ENCODE results near the gene TSN.
"Not testable (repeated sequence)": the region's sequence is repeated elsewhere in the genome, so short reads cannot be mapped to it uniquely, and the experiment has no call there.

The TSN gene

GRCh38 chr2:121755237-121756111, at the start of gene TSN:
Gene TSN (plus strand): TSS chr2:121755651. CDS start chr2:121755780, 129 bp downstream.
- peak; percentile 92 for DNase-seq (ENCODE audit: low read depth)

- no peak for DNase-seq (ENCODE audit: low read depth)
Observed at GRCh38 chr2:121705958-121706357, 49.5 kb upstream of the TSN start.

GRCh38 chr2:121707344-121707919, 48.0 kb upstream of the TSN start:
- DNase-seq (ENCODE audit: low read depth) = no peak

GRCh38 chr2:121707920-121708361, 47.5 kb upstream of the TSN start:
- DNase-seq (ENCODE audit: low read depth) = no peak

- DNase-seq (ENCODE audit: low read depth) = no peak
Observed at GRCh38 chr2:121709776-121710469, 45.5 kb upstream of the TSN start.

- no peak for DNase-seq (ENCODE audit: low read depth)
Observed at GRCh38 chr2:121710470-121711170, 44.8 kb upstream of the TSN start.

GRCh38 chr2:121711481-121711880, 44.0 kb upstream of the TSN start:
- DNase-seq (ENCODE audit: low read depth) = not testable (repeated sequence)

- no peak for DNase-seq (ENCODE audit: low read depth)
Observed at GRCh38 chr2:121716126-121716525, 39.3 kb upstream of the TSN start.

GRCh38 chr2:121717529-121717928, 37.9 kb upstream of the TSN start:
- no peak for DNase-seq (ENCODE audit: low read depth)

GRCh38 chr2:121721926-121722325, 33.5 kb upstream of the TSN start:
- no peak for DNase-seq (ENCODE audit: low read depth)

- DNase-seq (ENCODE audit: low read depth) = no peak
Observed at GRCh38 chr2:121722479-121722878, 33.0 kb upstream of the TSN start.

GRCh38 chr2:121723316-121723715, 32.1 kb upstream of the TSN start:
- no peak for DNase-seq (ENCODE audit: low read depth)

GRCh38 chr2:121727332-121727731, 28.1 kb upstream of the TSN start:
- no peak for DNase-seq (ENCODE audit: low read depth)

- DNase-seq (ENCODE audit: low read depth) = no peak
Observed at GRCh38 chr2:121727950-121728349, 27.5 kb upstream of the TSN start.

GRCh38 chr2:121731366-121731765, 24.1 kb upstream of the TSN start:
- no peak for DNase-seq (ENCODE audit: low read depth)

GRCh38 chr2:121734544-121734943, 20.9 kb upstream of the TSN start:
- DNase-seq (ENCODE audit: low read depth) = not testable (repeated sequence)

- DNase-seq (ENCODE audit: low read depth) = no peak
Observed at GRCh38 chr2:121735518-121736074, 19.9 kb upstream of the TSN start.

GRCh38 chr2:121736140-121736461, 19.4 kb upstream of the TSN start:
- DNase-seq (ENCODE audit: low read depth) = no peak

GRCh38 chr2:121736462-121737336, 18.8 kb upstream of the TSN start, which contains the start of gene NIFK:
Gene NIFK (minus strand): TSS chr2:121736875. CDS start chr2:121736850, 25 bp downstream.
- peak; percentile 100 for DNase-seq (ENCODE audit: low read depth)

GRCh38 chr2:121740973-121741372, 14.5 kb upstream of the TSN start:
- no peak for DNase-seq (ENCODE audit: low read depth)

- DNase-seq (ENCODE audit: low read depth) = no peak
Observed at GRCh38 chr2:121741450-121741849, 14.0 kb upstream of the TSN start.

Data from stimulated activated CD8-positive, alpha-beta memory T cell treated with anti-CD3 and anti-CD28 coated beads, Interleukin-7, amount 100 ng/mL, for 24 hours (primary cell).